K562 (cell line): ENCODE measurements around the gene NRARP. TPM values are rescaled to one million over a fixed set of nuclear protein-coding genes. Genes with fewer than 3 reads are reported as not detected.

ENCODE experiments used
- CEBPB ChIP-seq: fragments of 450-650 bp; IDR thresholded peaks from 2 replicates; pipeline ENCODE4 v1.6.1; 2016; ENCODE audit warnings: missing genetic modification characterization, missing compliant biosample characterization
- CEBPG ChIP-seq, 3 experiments: fragments of 200-800 bp in 1 of 3; sonication (Bioruptor generic) in 1 of 3; sonication (generic) in 1 of 3; formaldehyde crosslinking in 1 of 3; IDR thresholded peaks in 2 of 3; conservative IDR thresholded peaks in 1 of 3; 2 replicates each; pipeline versions ENCODE4 v1.6.1 to v1.8.0; 2016 to 2022; ENCODE audit warnings: missing compliant biosample characterization in 2 of 3, missing genetic modification characterization in 2 of 3, mild to moderate bottlenecking in 1 of 3, missing genetic modification reagents in 1 of 3
- E2F3 ChIP-seq: fragments of 250-450 bp; sonication (Bioruptor Pico); IDR thresholded peaks from 2 replicates; pipeline ENCODE4 v1.4.0; 2020; ENCODE audit warnings: mild to moderate bottlenecking
- KLF6 ChIP-seq: fragments of 250-450 bp; sonication (Bioruptor Pico); IDR thresholded peaks from 2 replicates; pipeline ENCODE4 v1.4.0; 2020; ENCODE audit warnings: mild to moderate bottlenecking, moderate library complexity, borderline replicate concordance
- MTA3 ChIP-seq: fragments of 450-650 bp; formaldehyde crosslinking; IDR thresholded peaks from 2 replicates; pipeline ENCODE4 v1.6.1; 2017; ENCODE audit warnings: mild to moderate bottlenecking, borderline replicate concordance
- POLR3G ChIP-seq: IDR thresholded peaks from 2 replicates; pipeline ENCODE4 v1.6.1; 2011; ENCODE audit not compliant: insufficient read length, insufficient replicate concordance; ENCODE audit errors: extremely low read depth
- PYGO2 ChIP-seq: fragments of 450-650 bp; IDR thresholded peaks from 2 replicates; pipeline ENCODE4 v1.6.1; 2016; ENCODE audit warnings: mild to moderate bottlenecking, missing genetic modification characterization, moderate library complexity, missing compliant biosample characterization
- ZNF696 ChIP-seq: fragments of 250-450 bp; sonication (Bioruptor Pico); conservative IDR thresholded peaks from 2 replicates; pipeline ENCODE4 v1.4.0; 2020; ENCODE audit warnings: mild to moderate bottlenecking, moderate library complexity
- polyA plus RNA-seq, 8 experiments: library from polyadenylated mRNA; depleted of rRNA in 4 of 8; stranded (reverse) in 5 of 8; unstranded in 3 of 8; fragments of >200 nt; fragmentation: Nextera tagmentation in 2 of 8; fragmentation: Illumina TruSeq in 1 of 8; extraction: Ambion mirVana in 2 of 8; extraction: Trizol in 1 of 8; gene quantifications; 2 replicates each; pipeline versions ENCODE4 v1.2.1 to v1.2.3, GENCODE V29; 2011 to 2014; ENCODE audit warnings: inconsistent platforms in 1 of 8, missing spikeins in 1 of 8
- total RNA-seq, 7 experiments: library from RNA; depleted of rRNA in 6 of 7; stranded (reverse); fragments of >200 nt in 6 of 7; fragmentation: Illumina TruSeq in 2 of 7; extraction: Trizol in 2 of 7; gene quantifications; 2 replicates each; pipeline versions ENCODE4 v1.2.1 to v1.2.3, GENCODE V29; 2011 to 2021; ENCODE audit warnings: low replicate concordance in 1 of 7
- TF ChIP-seq, protein P1 (sequence below): sonication (generic); formaldehyde crosslinking; IDR thresholded peaks from 2 replicates; pipeline ENCODE4 v1.8.0; 2023; ENCODE audit warnings: missing genetic modification reagents, mild to moderate bottlenecking, borderline replicate concordance
- TF ChIP-seq, protein P2 (sequence below): fragments of 250-450 bp; sonication (Bioruptor Pico); IDR thresholded peaks from 2 replicates; pipeline ENCODE4 v1.4.0; 2020; ENCODE audit warnings: mild to moderate bottlenecking, moderate library complexity, borderline replicate concordance

NRARP gene
- total and polyA plus RNA-seq, 9 of the 15 experiments (the other 6 are each of a cell fraction or from before 2014, with no cell fraction given) = 2.0 to 24.5 (median 7.2) TPM; not detected in 2

DNA sequence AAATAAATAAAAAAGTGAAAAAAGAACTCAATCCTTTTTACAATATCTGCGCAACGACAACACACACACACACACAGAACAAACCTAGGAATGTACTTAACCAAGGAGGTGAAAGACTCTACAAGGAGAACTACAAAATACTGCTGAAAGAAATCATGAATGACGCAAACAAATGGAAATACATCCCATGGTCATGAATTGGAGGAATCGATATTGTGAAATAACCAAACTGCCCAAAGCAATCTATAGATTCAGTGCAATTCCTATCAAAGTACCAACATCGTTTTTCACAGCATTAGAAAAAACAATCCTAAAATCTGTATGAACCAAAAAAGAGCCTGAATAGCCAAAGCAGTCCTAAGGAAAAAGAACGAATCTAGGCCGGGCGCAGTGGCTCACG, 29.9 kb upstream of the NRARP start (continued):
- peak; percentile 69 for TF ChIP-seq CEBPB (tag)
- TF ChIP-seq PYGO2 (tag) = no peak
- TF ChIP-seq, protein P1, sequence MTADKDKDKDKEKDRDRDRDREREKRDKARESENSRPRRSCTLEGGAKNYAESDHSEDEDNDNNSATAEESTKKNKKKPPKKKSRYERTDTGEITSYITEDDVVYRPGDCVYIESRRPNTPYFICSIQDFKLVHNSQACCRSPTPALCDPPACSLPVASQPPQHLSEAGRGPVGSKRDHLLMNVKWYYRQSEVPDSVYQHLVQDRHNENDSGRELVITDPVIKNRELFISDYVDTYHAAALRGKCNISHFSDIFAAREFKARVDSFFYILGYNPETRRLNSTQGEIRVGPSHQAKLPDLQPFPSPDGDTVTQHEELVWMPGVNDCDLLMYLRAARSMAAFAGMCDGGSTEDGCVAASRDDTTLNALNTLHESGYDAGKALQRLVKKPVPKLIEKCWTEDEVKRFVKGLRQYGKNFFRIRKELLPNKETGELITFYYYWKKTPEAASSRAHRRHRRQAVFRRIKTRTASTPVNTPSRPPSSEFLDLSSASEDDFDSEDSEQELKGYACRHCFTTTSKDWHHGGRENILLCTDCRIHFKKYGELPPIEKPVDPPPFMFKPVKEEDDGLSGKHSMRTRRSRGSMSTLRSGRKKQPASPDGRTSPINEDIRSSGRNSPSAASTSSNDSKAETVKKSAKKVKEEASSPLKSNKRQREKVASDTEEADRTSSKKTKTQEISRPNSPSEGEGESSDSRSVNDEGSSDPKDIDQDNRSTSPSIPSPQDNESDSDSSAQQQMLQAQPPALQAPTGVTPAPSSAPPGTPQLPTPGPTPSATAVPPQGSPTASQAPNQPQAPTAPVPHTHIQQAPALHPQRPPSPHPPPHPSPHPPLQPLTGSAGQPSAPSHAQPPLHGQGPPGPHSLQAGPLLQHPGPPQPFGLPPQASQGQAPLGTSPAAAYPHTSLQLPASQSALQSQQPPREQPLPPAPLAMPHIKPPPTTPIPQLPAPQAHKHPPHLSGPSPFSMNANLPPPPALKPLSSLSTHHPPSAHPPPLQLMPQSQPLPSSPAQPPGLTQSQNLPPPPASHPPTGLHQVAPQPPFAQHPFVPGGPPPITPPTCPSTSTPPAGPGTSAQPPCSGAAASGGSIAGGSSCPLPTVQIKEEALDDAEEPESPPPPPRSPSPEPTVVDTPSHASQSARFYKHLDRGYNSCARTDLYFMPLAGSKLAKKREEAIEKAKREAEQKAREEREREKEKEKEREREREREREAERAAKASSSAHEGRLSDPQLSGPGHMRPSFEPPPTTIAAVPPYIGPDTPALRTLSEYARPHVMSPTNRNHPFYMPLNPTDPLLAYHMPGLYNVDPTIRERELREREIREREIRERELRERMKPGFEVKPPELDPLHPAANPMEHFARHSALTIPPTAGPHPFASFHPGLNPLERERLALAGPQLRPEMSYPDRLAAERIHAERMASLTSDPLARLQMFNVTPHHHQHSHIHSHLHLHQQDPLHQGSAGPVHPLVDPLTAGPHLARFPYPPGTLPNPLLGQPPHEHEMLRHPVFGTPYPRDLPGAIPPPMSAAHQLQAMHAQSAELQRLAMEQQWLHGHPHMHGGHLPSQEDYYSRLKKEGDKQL (CRISPR knock-in tag) = no peak
- TF ChIP-seq KLF6 (CRISPR knock-in tag) = no peak
- TF ChIP-seq ZNF696 = no peak
- TF ChIP-seq POLR3G = no peak
- TF ChIP-seq CEBPG (CRISPR knock-in tag; IDR thresholded peaks at IDR 0.05) = no peak
- TF ChIP-seq CEBPG (tag; conservative IDR thresholded peaks at IDR 0.05 in 1 of 2, IDR thresholded peaks at IDR 0.05 in 1 of 2) = peak; percentile 29 to 44; a peak in 2 of 4 replicates
- TF ChIP-seq, protein P2, sequence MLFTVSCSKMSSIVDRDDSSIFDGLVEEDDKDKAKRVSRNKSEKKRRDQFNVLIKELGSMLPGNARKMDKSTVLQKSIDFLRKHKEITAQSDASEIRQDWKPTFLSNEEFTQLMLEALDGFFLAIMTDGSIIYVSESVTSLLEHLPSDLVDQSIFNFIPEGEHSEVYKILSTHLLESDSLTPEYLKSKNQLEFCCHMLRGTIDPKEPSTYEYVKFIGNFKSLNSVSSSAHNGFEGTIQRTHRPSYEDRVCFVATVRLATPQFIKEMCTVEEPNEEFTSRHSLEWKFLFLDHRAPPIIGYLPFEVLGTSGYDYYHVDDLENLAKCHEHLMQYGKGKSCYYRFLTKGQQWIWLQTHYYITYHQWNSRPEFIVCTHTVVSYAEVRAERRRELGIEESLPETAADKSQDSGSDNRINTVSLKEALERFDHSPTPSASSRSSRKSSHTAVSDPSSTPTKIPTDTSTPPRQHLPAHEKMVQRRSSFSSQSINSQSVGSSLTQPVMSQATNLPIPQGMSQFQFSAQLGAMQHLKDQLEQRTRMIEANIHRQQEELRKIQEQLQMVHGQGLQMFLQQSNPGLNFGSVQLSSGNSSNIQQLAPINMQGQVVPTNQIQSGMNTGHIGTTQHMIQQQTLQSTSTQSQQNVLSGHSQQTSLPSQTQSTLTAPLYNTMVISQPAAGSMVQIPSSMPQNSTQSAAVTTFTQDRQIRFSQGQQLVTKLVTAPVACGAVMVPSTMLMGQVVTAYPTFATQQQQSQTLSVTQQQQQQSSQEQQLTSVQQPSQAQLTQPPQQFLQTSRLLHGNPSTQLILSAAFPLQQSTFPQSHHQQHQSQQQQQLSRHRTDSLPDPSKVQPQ (CRISPR knock-in tag) = no peak
- no peak for TF ChIP-seq E2F3
- no peak for TF ChIP-seq MTA3
